ENCODE data around the gene DENND1A. TPM values are rescaled to one million over a fixed set of nuclear protein-coding genes. Genes with fewer than 3 reads are reported as not detected.

DENND1A gene
- total and polyA plus RNA-seq, 11 donors = 9.8 to 24.0 (median 14.7) TPM

GRCh38 chr9:123662057-123662776 lies 267.7 kb downstream of the DENND1A start:
- 96 to 98% (median 96%) methylated on average over 8 of the region's 8 CpGs for WGBS, 4 donors
- Histone ChIP-seq H3K27me3 (no peaks in the 10 kb centered on the region), H3K9me3 (peaks cover 0 to 53% (median 16%) of the 10 kb centered on the region in 12 donors), H3K36me3 (peaks cover 0 to 25% (median 4%) of the 10 kb centered on the region in 9 donors), H3K27ac (no peak overlapping the region), H3K4me3 (no peak overlapping the region), H3K4me1 (peaks cover 0 to 11% (median 0%) of the 10 kb centered on the region in 12 donors)
- DNase-seq = no peak
- ATAC-seq = no peak
- TF ChIP-seq CTCF (IDR thresholded peaks at IDR 0.05) (no peak), POLR2A (IDR thresholded peaks at IDR 0.05) (no peak)
- intact Hi-C loops (cut with DNase I) = no loop called here

GRCh38 chr9:123660691-123661466 lies 269.0 kb downstream of the DENND1A start:
- DNase-seq (no peak), ATAC-seq (no peak)
- no peak for TF ChIP-seq CTCF (IDR thresholded peaks at IDR 0.05)
- TF ChIP-seq POLR2A (IDR thresholded peaks at IDR 0.05) = no peak
- Histone ChIP-seq H3K27me3 (no peaks in the 10 kb centered on the region), H3K4me3 (no peak overlapping the region), H3K9me3 (peaks cover 0 to 42% (median 16%) of the 10 kb centered on the region in 12 donors), H3K36me3 (peaks cover 0 to 21% (median 4%) of the 10 kb centered on the region in 9 donors), H3K4me1 (peaks cover 0 to 11% (median 0%) of the 10 kb centered on the region in 12 donors), H3K27ac (no peak overlapping the region)
- intact Hi-C loops (cut with DNase I) = no loop called here
- 76 to 86% (median 84%) methylated on average over 9 of the region's 9 CpGs for WGBS, 4 donors

GRCh38 chr9:123659358-123659757 lies 270.6 kb downstream of the DENND1A start:
- Histone ChIP-seq H3K4me1 (peaks cover 0 to 11% (median 0%) of the 10 kb centered on the region in 12 donors), H3K27me3 (no peaks in the 10 kb centered on the region), H3K36me3 (peaks cover 0 to 11% (median 0%) of the 10 kb centered on the region in 9 donors), H3K27ac (no peak overlapping the region), H3K9me3 (peaks cover 0 to 26% (median 7%) of the 10 kb centered on the region in 12 donors), H3K4me3 (no peak overlapping the region)
- WGBS, 4 donors = 30 to 80% (median 70%) methylated on average over 1 of the region's 1 CpG
- intact Hi-C loops (cut with DNase I) = no loop called here
- TF ChIP-seq CTCF (IDR thresholded peaks at IDR 0.05) = no peak
- TF ChIP-seq POLR2A (IDR thresholded peaks at IDR 0.05) = no peak
- ATAC-seq (no peak), DNase-seq (no peak)

GRCh38 chr9:123658792-123659191 lies 271.1 kb downstream of the DENND1A start:
- WGBS, 4 donors = 75 to 87% (median 85%) methylated on average over 3 of the region's 3 CpGs
- peaks cover 0 to 11% (median 4%) of the 10 kb centered on the region in 9 donors for H3K36me3 ChIP-seq
- DNase-seq (no peak), ATAC-seq (no peak)
- H3K9me3 ChIP-seq = peaks cover 0 to 21% (median 1%) of the 10 kb centered on the region in 12 donors
- peaks cover 0 to 11% (median 0%) of the 10 kb centered on the region in 12 donors for H3K4me1 ChIP-seq
- TF ChIP-seq POLR2A (IDR thresholded peaks at IDR 0.05) = no peak
- H3K27me3 ChIP-seq = no peaks in the 10 kb centered on the region
- H3K27ac ChIP-seq = no peak overlapping the region
- intact Hi-C loops (cut with DNase I) = no loop called here
- no peak overlapping the region for H3K4me3 ChIP-seq

All from heart left ventricle (tissue), 16 donors.